CD4-positive, alpha-beta T cell (primary cell): ENCODE measurements around the gene MSS51. TPM values are rescaled to one million over a fixed set of nuclear protein-coding genes. Genes with fewer than 3 reads are reported as not detected.

ENCODE experiments used
- ATAC-seq: fragments of 200-7000 bp; cut with Tn5 transposase; one replicate; pipeline ENCODE4 v1.10.0; 2022; ENCODE audit warnings: mild to moderate bottlenecking; ENCODE audit not compliant: poor library complexity
- CTCF ChIA-PET: fragments of 350-600 bp; sonication (Branson Sonifier 250); formaldehyde crosslinking; loops from one replicate; lab custom pipeline; 2021; ENCODE audit warnings: antibody characterized with exemption, inconsistent platforms; lab: Charles Lee
- POLR2A ChIA-PET: fragments of 350-600 bp; sonication (Branson Sonifier 250); formaldehyde crosslinking; loops from one replicate; lab custom pipeline; 2021; ENCODE audit warnings: antibody characterized with exemption, inconsistent platforms; lab: Charles Lee
- DNase-seq, 14 experiments: peaks; one replicate each; pipeline ENCODE4 v3.0.0-alpha.2; 2013 to 2020; ENCODE audit warnings: mixed read lengths in 2 of 14
- H3K27ac ChIP-seq, 2 donors: one replicate each; pipeline versions ENCODE4 v1.5.1 to v1.7.0; 2013; ENCODE audit warnings: low read length in 2 of 2, low read depth in 1 of 2, mild to moderate bottlenecking in 1 of 2
- H3K27me3 ChIP-seq, 2 experiments: 1 replicate in 1 of 2; 2 replicates in 1 of 2; pipeline versions ENCODE4 v1.6.1 to v1.7.0; 2013; ENCODE audit warnings: low read length in 2 of 2, control low read depth in 1 of 2, mild to moderate bottlenecking in 1 of 2, moderate library complexity in 1 of 2; ENCODE audit not compliant: insufficient read depth in 2 of 2, control insufficient read depth in 1 of 2
- H3K36me3 ChIP-seq: one replicate; pipeline ENCODE4 v1.6.1; 2013; ENCODE audit warnings: low read length, control low read depth; ENCODE audit not compliant: insufficient read depth
- H3K4me1 ChIP-seq: one replicate; pipeline ENCODE4 v1.6.1; 2013; ENCODE audit warnings: low read length, control low read depth; ENCODE audit not compliant: insufficient read depth
- H3K4me3 ChIP-seq: one replicate; pipeline ENCODE4 v1.5.1; 2013; ENCODE audit warnings: mild to moderate bottlenecking, low read length, moderate library complexity
- H3K9me3 ChIP-seq, 2 experiments: 1 replicate in 1 of 2; 2 replicates in 1 of 2; pipeline versions ENCODE4 v1.6.1 to v1.7.0; 2013; ENCODE audit warnings: low read length in 2 of 2, mild to moderate bottlenecking in 2 of 2, control low read depth in 1 of 2, moderate library complexity in 1 of 2; ENCODE audit not compliant: control insufficient read depth in 1 of 2, insufficient read depth in 1 of 2
- H3K27ac Mint-ChIP-seq: one replicate; pipeline ENCODE4 v1.8.0; 2020; ENCODE audit warnings: mixed read lengths
- H3K27me3 Mint-ChIP-seq: one replicate; pipeline ENCODE4 v1.8.0; 2021; ENCODE audit warnings: mixed read lengths
- H3K36me3 Mint-ChIP-seq: one replicate; pipeline ENCODE4 v1.8.0; 2021; ENCODE audit warnings: low read depth, mixed read lengths
- H3K4me1 Mint-ChIP-seq: one replicate; pipeline ENCODE4 v1.8.0; 2021; ENCODE audit warnings: low read depth, mixed read lengths
- H3K4me3 Mint-ChIP-seq: one replicate; pipeline ENCODE4 v1.8.0; 2020; ENCODE audit warnings: mild to moderate bottlenecking, mixed read lengths
- H3K9me3 Mint-ChIP-seq: one replicate; pipeline ENCODE4 v1.8.0; 2020; ENCODE audit warnings: mixed read lengths
- CTCF ChIP-seq: fragments of 200-600 bp; IDR thresholded peaks from one replicate; pipeline ENCODE4 v1.8.0; 2022; ENCODE audit warnings: antibody characterized with exemption, mild to moderate bottlenecking
- intact Hi-C, 2 experiments: fragments of 100-400 bp; cut with DNase I in 1 of 2; cut with micrococcal nuclease in 1 of 2; formaldehyde crosslinking; loops; one replicate each; pipeline versions ENCODE4 v1.15.1 to v1.9.0; 2023 to 2025; cut with DNase I, micrococcal nuclease
- total RNA-seq, 174 experiments: library from RNA in 2 of 174; stranded (reverse) in 2 of 174; gene quantifications; one replicate each; pipeline ENCODE4 v1.2.3 and lab custom pipeline; 2021 to 2026

Gene MSS51
- total RNA-seq, 2 experiments from 2014 or later: 1.1 TPM

DNA sequence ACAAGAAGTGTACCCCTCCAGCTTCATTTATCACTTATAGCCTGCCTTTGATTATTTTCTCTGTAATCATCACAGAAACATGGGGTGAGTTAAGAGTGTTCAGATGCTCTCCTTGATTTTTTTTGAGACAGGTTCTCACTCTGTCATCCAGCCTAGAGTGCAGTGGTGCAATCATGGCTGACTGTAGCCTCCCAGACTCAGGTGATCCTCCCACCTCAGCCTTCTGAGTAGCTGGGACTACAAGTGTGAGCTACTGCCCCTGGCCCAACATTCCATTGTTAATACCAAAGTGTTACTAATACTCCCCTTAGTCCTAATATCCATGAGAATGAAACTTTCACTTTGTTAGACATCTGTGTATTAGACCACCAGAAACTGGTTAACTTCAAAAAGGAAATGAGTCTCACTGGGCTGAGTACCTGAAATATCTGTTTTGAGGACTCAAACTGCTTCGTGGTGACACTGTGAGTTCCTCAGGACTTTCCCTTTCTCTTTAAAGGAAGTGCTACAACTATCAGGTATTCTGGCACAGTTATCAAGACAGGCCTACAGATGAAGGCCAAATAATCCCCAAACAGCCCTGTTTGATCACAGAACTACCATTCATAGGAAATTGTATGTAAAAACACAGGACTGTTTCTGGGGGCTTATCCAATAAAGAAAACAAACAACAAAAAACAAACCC, 54.2 kb downstream of the MSS51 start:
- POLR2A ChIA-PET: interaction anchor here (0.5 kb wide), 1 partner anchor 21 kb away, joined by 3 read pairs; the partner anchor contains the start of gene CFAP70
- Mint-ChIP-seq H3K27me3 (no peaks in the 10 kb centered on the region), H3K4me3 (no peak overlapping the region), H3K9me3 (no peaks in the 10 kb centered on the region), H3K4me1 (no peaks in the 10 kb centered on the region), H3K27ac (no peak overlapping the region), H3K36me3 (peaks cover 85% of the 10 kb centered on the region)
- DNase-seq (no peak), ATAC-seq (no peak)
- Histone ChIP-seq H3K9me3 (no peaks in the 10 kb centered on the region), H3K27me3 (no peaks in the 10 kb centered on the region), H3K4me1 (no peaks in the 10 kb centered on the region), H3K27ac (no peak overlapping the region), H3K36me3 (peaks cover 89% of the 10 kb centered on the region), H3K4me3 (no peak overlapping the region)
- CTCF ChIA-PET: no interaction called here
- no peak for TF ChIP-seq CTCF
- intact Hi-C loops: no loop called here

DNA sequence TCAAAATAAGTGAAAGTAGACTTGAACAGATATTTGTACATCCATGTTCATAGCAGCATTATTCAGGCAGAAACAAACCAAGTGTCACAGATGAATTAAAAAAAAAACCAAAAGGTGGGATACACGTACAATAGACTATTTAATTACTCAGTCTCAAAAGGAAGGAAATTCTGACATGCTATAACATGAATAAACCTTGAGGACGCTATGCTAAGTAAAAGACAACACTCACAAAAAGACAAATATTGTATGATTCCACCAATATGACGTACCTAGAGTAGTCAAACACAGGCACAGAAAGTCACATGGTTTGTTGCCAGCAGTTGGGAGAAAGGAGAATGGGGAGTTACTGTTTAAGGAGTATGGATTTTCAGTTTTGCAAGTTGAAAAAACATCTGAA, 56.7 kb downstream of the MSS51 start:
- no peak for DNase-seq
- Histone ChIP-seq H3K9me3 (no peaks in the 10 kb centered on the region), H3K4me3 (no peak overlapping the region), H3K27ac (no peak overlapping the region), H3K36me3 (peaks cover 68% of the 10 kb centered on the region), H3K27me3 (no peaks in the 10 kb centered on the region), H3K4me1 (no peaks in the 10 kb centered on the region)
- ChIA-PET CTCF (no interaction called here), POLR2A (no interaction called here)
- H3K36me3 Mint-ChIP-seq: peaks cover 76% of the 10 kb centered on the region
- no peak for ATAC-seq
- H3K4me3 Mint-ChIP-seq: no peak overlapping the region
- H3K9me3 Mint-ChIP-seq: no peaks in the 10 kb centered on the region
- H3K27me3 Mint-ChIP-seq: no peaks in the 10 kb centered on the region
- no peak overlapping the region for H3K27ac Mint-ChIP-seq
- intact Hi-C loops: no loop called here
- H3K4me1 Mint-ChIP-seq: no peaks in the 10 kb centered on the region
- TF ChIP-seq CTCF: no peak

Other genes starting within 250 kb of the MSS51 start
- 10 to 100 TPM; 15.4 to 15.8 TPM for gene DNAJC9, start 186.3 kb downstream of the MSS51 start, total RNA-seq
- 10 to 100 TPM; 28.3 to 31.9 TPM for gene MRPS16, start 180.9 kb downstream of the MSS51 start, total RNA-seq
- gene CFAP70, start 74.7 kb downstream of the MSS51 start, total RNA-seq: 1 to 10 TPM; 2.6 TPM
- gene ANXA7, start 19.5 kb downstream of the MSS51 start, total RNA-seq: 10 to 100 TPM; 77.7 to 79.6 TPM
- 10 to 100 TPM; 20.2 to 20.3 TPM for gene PPP3CB, start 62.5 kb upstream of the MSS51 start, total RNA-seq
- 1 to 10 TPM; 2.7 to 3.2 TPM for gene USP54, start 157.8 kb upstream of the MSS51 start, total RNA-seq
- not detected for gene MYOZ1, start 207.9 kb upstream of the MSS51 start, total RNA-seq
- gene SYNPO2L, start 222.5 kb upstream of the MSS51 start, total RNA-seq: not detected